Transverse colon (tissue), 3 donors: ENCODE data around the gene TPSAB1.

Experiments
- CTCF ChIP-seq, 5 experiments: fragments of 200-600 bp in 3 of 5; fragments of 450-650 bp in 2 of 5; sonication (generic) in 3 of 5; IDR thresholded peaks; 1 replicate in 2 of 5; 2 replicates in 3 of 5; pipeline ENCODE4 v1.5.1; 2016 to 2017; ENCODE audit warnings: antibody characterized with exemption in 5 of 5, inconsistent platforms in 3 of 5, mild to moderate bottlenecking in 2 of 5, moderate library complexity in 1 of 5
- POLR2A ChIP-seq: fragments of 450-650 bp; IDR thresholded peaks from one replicate; pipeline ENCODE4 v1.6.1; 2016; ENCODE audit warnings: antibody characterized with exemption, mild to moderate bottlenecking, moderate library complexity

GRCh38 chr16:1280783-1281182 is 40.3 kb downstream of the TPSAB1 start:
- TF ChIP-seq CTCF (IDR thresholded peaks at IDR 0.05): no peak
- no peak for TF ChIP-seq POLR2A
